Spleen (tissue), 11 donors: ENCODE results near the gene RPTN. TPM values are rescaled to one million over a fixed set of nuclear protein-coding genes. Genes with fewer than 3 reads are reported as not detected.

ENCODE experiments used
- DNase-seq: peaks from one replicate; pipeline ENCODE4 v3.0.0-alpha.2; 2020
- H3K27ac ChIP-seq, 8 donors: fragments of 200-600 bp; sonication (generic) in 7 of 8; 1 replicate in 4 of 8; 2 replicates in 4 of 8; pipeline versions ENCODE4 v1.5.0 to v1.8.0; 2016 to 2021; ENCODE audit warnings: inconsistent platforms in 4 of 8, mild to moderate bottlenecking in 4 of 8, moderate library complexity in 1 of 8
- H3K27me3 ChIP-seq, 7 donors: fragments of 200-600 bp; sonication (generic) in 6 of 7; replicated peaks in 1 of 7; 1 replicate in 4 of 7; 2 replicates in 3 of 7; pipeline versions ENCODE4 v1.5.0 to v1.8.0; 2016 to 2021; ENCODE audit warnings: inconsistent platforms in 3 of 7, mild to moderate bottlenecking in 1 of 7
- H3K36me3 ChIP-seq, 6 donors: fragments of 200-600 bp; sonication (generic) in 5 of 6; 1 replicate in 4 of 6; 2 replicates in 2 of 6; pipeline versions ENCODE4 v1.5.0 to v1.8.0; 2016 to 2021; ENCODE audit warnings: inconsistent platforms in 2 of 6
- H3K4me1 ChIP-seq, 6 donors: fragments of 200-600 bp; sonication (generic) in 5 of 6; 1 replicate in 3 of 6; 2 replicates in 3 of 6; pipeline versions ENCODE4 v1.5.0 to v1.8.0; 2016 to 2021; ENCODE audit warnings: inconsistent platforms in 3 of 6
- H3K4me3 ChIP-seq, 8 donors: fragments of 200-600 bp; sonication (generic) in 7 of 8; 1 replicate in 4 of 8; 2 replicates in 4 of 8; pipeline versions ENCODE4 v1.5.0 to v1.8.0; 2016 to 2021; ENCODE audit warnings: inconsistent platforms in 4 of 8, mild to moderate bottlenecking in 4 of 8, moderate library complexity in 2 of 8
- H3K9me3 ChIP-seq, 8 donors: fragments of 200-600 bp; sonication (generic) in 7 of 8; 1 replicate in 4 of 8; 2 replicates in 4 of 8; pipeline versions ENCODE4 v1.5.0 to v1.8.0; 2016 to 2021; ENCODE audit warnings: inconsistent platforms in 4 of 8
- POLR2A ChIP-seq, 3 donors: fragments of 450-650 bp; IDR thresholded peaks; one replicate each; pipeline ENCODE4 v1.5.1; 2017; ENCODE audit warnings: antibody characterized with exemption in 3 of 3, mild to moderate bottlenecking in 1 of 3
- POLR2AphosphoS5 ChIP-seq, 3 donors: sonication (generic); formaldehyde crosslinking; IDR thresholded peaks; one replicate each; pipeline ENCODE4 v1.5.1; 2017; ENCODE audit warnings: antibody characterized with exemption in 3 of 3
- WGBS, 5 donors: extraction: QIAGEN DNeasy Blood & Tissue Kit in 3 of 5; methylation state at CpG; one replicate each; pipeline versions ENCODE4 v1.1.5 to v1.1.7; 2013 to 2018; 5-methylcytosine and 5-hydroxymethylcytosine counted together
- intact Hi-C: fragments of 100-400 bp; cut with DNase I; formaldehyde crosslinking; loops from one replicate; pipeline ENCODE4 v1.15.0; 2023; ENCODE audit warnings: low total_unique reads
- polyA plus RNA-seq, 3 donors: library from polyadenylated mRNA; stranded (reverse); fragments of 200-250 nt; gene quantifications; one replicate each; pipeline ENCODE4 v1.2.1, GENCODE V29; 2013
- total RNA-seq, 7 donors: library from RNA; depleted of rRNA in 3 of 7; stranded (reverse); fragments of >200 nt in 3 of 7; fragmentation: NEBNext Ultra II Directional in 4 of 7; extraction: Animal tissue kit (Norgen Biotek cat#: 25700) in 4 of 7; gene quantifications; one replicate each; pipeline versions ENCODE4 v1.1.0 to v1.2.1, GENCODE V29; 2016 to 2021
- TF ChIP-seq, protein P1 (sequence below), 11 experiments: fragments of 200-600 bp in 7 of 11; fragments of 450-650 bp in 4 of 11; sonication (generic) in 4 of 11; IDR thresholded peaks in 8 of 11; conservative IDR thresholded peaks in 3 of 11; 1 replicate in 7 of 11; 2 replicates in 4 of 11; pipeline versions ENCODE4 v1.4.0 to v1.8.0; 2016 to 2021; ENCODE audit warnings: antibody characterized with exemption in 11 of 11, inconsistent platforms in 4 of 11, mild to moderate bottlenecking in 1 of 11
- donor health status: healthy with polysubstance abuse.
- donor health status: DM: no; HTN: no; CAD: no; lungs with moderate emphysema.
- donor health status: DM: no; HTN: no; CAD: no.
- donor health status: Bipolar disorder and iron deficiency.
- donor health status: healthy.
- donor health status: DM: no; HTN: no; CAD: no.
- donor health status: DM: yes; HTN: yes; CAD: no.

The RPTN gene
- total and polyA plus RNA-seq, 10 donors = not detected

DNA sequence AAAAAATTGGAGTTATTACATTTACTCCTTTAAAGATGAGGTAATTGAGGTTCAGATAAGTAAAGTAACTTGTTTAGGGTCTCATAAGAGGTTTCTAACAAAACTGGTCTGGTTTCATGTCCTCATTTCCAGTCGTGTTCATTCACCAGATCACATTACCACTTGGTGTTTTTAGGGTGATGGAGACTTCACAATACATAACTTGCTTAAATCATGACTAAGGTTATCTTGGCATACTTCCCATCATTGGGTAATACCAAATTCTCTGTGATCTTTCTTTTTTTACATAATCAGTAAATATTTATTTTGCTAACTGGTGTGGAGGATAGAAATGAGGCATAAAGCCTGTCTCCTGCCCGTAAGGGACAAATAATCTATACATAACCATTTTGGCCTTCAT lies 31.6 kb upstream of the RPTN start:
- H3K4me3 ChIP-seq = no peak overlapping the region
- TF ChIP-seq, protein P1, sequence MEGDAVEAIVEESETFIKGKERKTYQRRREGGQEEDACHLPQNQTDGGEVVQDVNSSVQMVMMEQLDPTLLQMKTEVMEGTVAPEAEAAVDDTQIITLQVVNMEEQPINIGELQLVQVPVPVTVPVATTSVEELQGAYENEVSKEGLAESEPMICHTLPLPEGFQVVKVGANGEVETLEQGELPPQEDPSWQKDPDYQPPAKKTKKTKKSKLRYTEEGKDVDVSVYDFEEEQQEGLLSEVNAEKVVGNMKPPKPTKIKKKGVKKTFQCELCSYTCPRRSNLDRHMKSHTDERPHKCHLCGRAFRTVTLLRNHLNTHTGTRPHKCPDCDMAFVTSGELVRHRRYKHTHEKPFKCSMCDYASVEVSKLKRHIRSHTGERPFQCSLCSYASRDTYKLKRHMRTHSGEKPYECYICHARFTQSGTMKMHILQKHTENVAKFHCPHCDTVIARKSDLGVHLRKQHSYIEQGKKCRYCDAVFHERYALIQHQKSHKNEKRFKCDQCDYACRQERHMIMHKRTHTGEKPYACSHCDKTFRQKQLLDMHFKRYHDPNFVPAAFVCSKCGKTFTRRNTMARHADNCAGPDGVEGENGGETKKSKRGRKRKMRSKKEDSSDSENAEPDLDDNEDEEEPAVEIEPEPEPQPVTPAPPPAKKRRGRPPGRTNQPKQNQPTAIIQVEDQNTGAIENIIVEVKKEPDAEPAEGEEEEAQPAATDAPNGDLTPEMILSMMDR (IDR thresholded peaks at IDR 0.05 in 8 of 11, conservative IDR thresholded peaks at IDR 0.05 in 3 of 11) = no peak
- TF ChIP-seq POLR2A (IDR thresholded peaks at IDR 0.05) = no peak
- no peak for TF ChIP-seq POLR2AphosphoS5 (IDR thresholded peaks at IDR 0.05)
- no peaks in the 10 kb centered on the region for H3K9me3 ChIP-seq
- DNase-seq = no peak
- peaks cover 0 to 22% (median 10%) of the 10 kb centered on the region in 6 donors for H3K4me1 ChIP-seq
- H3K27me3 ChIP-seq = peaks cover 0 to 9% (median 5%) of the 10 kb centered on the region in 7 donors
- no peaks in the 10 kb centered on the region for H3K36me3 ChIP-seq
- no peak overlapping the region for H3K27ac ChIP-seq
- intact Hi-C loops = no loop called here
- WGBS, 5 donors = 51 to 74% (median 57%) methylated on average over 2 of the region's 2 CpGs

DNA sequence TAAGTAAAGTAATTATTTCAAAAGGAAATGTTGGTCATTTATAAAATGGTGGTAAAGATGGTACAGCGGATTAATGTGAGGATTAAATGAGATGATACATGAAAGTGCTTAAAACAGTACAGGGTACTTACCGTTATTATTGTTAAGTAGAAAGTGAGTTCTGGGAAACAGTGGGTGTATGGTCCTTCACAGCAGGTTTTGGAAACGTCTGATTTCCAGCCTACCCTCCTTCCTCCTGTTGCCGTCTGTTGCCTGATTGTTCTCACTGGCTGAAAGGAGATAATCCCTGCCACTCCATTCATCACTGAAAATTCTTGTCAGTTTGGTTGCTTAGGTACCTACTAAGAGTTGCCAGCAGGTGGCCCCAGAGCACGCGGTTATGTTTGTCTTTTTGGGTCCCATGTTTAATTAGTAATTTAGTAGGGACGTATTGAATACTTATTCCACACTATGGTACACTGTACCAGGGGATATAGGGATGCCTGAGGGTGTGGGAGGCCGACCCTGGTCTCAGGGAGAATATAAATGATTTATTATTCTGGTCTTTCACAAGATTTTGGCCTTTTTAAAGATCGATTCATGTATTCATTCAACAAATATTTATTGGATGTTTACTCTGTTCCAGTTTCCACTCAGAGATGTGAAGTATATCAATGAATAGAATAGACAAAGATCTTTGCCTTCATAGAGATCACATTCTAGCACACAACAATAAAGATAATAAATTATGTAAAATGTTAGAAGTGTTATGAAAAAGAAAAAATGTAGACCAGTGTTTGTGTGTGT lies 30.8 kb upstream of the RPTN start:
- peak overlapping the region in 1 of 8 donors; percentile 41 for H3K27ac ChIP-seq
- peaks cover 0 to 27% (median 10%) of the 10 kb centered on the region in 6 donors for H3K4me1 ChIP-seq
- H3K27me3 ChIP-seq = peaks cover 0 to 9% (median 5%) of the 10 kb centered on the region in 7 donors
- no peak for TF ChIP-seq POLR2A (IDR thresholded peaks at IDR 0.05)
- TF ChIP-seq, protein P1 (IDR thresholded peaks at IDR 0.05 in 8 of 11, conservative IDR thresholded peaks at IDR 0.05 in 3 of 11) = peak; percentile 43 to 81 (median 74)
- intact Hi-C loops = loop anchor here (2.0 kb wide), 1 partner anchor 269 kb away; no protein-coding TSS in a partner anchor
- peak; percentile 81 for DNase-seq
- 16 to 21% (median 19%) methylated on average over 9 of the region's 9 CpGs for WGBS, 5 donors
- H3K9me3 ChIP-seq = no peaks in the 10 kb centered on the region
- H3K36me3 ChIP-seq = no peaks in the 10 kb centered on the region
- peak overlapping the region in 7 of 8 donors; percentile 43 to 72 (median 47) for H3K4me3 ChIP-seq

DNA sequence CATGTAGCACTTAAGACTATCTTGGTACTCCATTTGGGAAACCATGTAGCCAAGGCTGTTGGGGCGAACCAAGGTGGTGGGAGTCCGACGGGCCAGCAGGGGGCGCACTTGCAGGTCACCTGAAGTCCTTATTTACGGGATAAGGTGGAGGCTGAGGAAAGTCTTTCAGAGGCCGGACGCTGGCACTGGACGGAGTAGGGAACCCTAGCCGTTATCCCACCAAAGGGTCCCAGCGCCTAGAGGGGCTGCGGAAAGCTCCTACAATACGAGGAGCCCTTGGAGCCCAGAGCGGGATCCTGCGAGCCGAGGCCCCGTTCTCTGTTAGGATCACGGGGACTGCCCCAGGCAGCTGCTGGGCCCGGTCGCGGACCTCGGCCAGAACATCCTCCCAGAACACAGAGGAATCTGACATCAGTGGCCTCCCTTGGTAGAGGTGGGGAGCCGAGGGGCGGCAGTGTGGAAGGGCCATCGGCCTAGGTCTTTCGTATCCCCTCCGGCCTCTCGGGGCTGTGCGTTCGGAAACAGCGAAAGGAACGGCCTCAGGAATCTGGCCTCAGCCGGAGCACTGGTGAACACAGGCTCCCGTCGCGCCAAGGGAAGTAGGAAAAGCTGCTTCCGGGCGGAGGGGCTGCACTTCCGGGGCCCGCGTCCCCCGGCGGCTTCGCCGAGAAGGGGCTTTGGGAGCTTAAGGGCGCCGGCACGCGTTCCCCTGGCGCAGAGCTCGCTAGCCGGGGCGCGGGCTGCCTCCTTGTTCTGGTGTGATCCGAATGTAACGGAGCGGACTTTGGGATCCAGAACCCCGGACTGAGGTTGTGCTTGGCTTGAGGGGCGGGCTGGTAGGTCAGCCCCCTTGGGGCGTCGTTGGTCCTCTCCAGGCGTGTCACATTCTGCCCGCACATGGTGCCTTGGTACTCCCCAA lies 29.9 kb upstream of the RPTN start:
- H3K36me3 ChIP-seq = no peaks in the 10 kb centered on the region
- peaks cover 0 to 17% (median 5%) of the 10 kb centered on the region in 7 donors for H3K27me3 ChIP-seq
- DNase-seq = peak; percentile 92
- H3K4me1 ChIP-seq = peaks cover 0 to 27% (median 10%) of the 10 kb centered on the region in 6 donors
- TF ChIP-seq, protein P1 (IDR thresholded peaks at IDR 0.05 in 8 of 11, conservative IDR thresholded peaks at IDR 0.05 in 3 of 11) = peak; percentile 46 to 90 (median 76)
- TF ChIP-seq POLR2AphosphoS5 (IDR thresholded peaks at IDR 0.05) (peak in 2 of 3 donors; percentile 14 to 27), POLR2A (IDR thresholded peaks at IDR 0.05) (no peak)
- H3K4me3 ChIP-seq = peak overlapping the region; percentile 24 to 72 (median 46)
- 2 to 26% (median 12%) methylated on average over 34 to 62 of the region's 62 CpGs for WGBS, 5 donors
- intact Hi-C loops = loop anchor here (2.0 kb wide), 1 partner anchor 270 kb away; no protein-coding TSS in a partner anchor
- peak overlapping the region in 5 of 8 donors; percentile 23 to 56 (median 41) for H3K27ac ChIP-seq
- no peaks in the 10 kb centered on the region for H3K9me3 ChIP-seq
